ENCODE results near the gene WDFY4. TPM values are rescaled to one million over a fixed set of nuclear protein-coding genes. Genes with fewer than 3 reads are reported as not detected.

Gene WDFY4
- total RNA-seq, 1 donor from 2014 or later, result 4.3 TPM

DNA sequence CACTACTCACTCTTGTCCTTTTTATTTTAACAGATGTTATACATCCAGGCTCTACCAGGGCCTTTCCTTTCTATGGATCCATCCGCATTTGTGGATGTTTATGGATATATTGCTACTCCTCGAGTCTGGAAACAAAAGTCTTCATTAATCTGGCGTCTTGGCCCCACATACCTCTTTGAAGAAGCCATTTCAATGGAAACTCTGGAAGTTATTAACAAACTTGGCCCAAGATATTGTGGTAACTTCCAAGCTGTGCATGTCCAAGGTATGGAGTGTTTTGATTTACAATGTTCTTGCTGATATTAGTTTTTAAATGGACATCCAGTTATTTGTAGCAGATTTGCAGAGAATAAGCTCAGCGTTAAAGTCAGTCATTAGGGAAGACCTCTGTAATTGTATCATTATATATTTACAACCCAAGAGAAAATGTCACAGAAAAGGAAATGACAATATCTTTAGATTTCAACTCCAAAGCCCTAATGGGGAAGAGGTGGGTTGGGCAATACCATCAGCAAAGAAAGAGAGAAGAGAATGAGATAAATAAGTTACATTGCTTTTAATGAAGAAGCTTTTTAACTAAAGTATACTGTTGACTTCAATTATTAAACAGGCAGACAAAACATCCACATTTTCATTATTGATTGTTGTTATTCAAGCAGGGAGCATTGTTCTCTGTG lies 102.1 kb downstream of the WDFY4 start:
- peaks cover 54% of the 10 kb centered on the region for H3K27me3 Mint-ChIP-seq (ENCODE audit: low read depth)
- no peaks in the 10 kb centered on the region for H3K4me1 Mint-ChIP-seq
- H3K9me3 Mint-ChIP-seq, result peaks cover 14% of the 10 kb centered on the region
- H3K4me3 Mint-ChIP-seq, result no peak overlapping the region
- H3K27ac Mint-ChIP-seq, result no peak overlapping the region
- no peak for DNase-seq (ENCODE audit: low spot score in 2 of 2, unreplicated experiment in 2 of 2)
- TF ChIP-seq, protein P1, sequence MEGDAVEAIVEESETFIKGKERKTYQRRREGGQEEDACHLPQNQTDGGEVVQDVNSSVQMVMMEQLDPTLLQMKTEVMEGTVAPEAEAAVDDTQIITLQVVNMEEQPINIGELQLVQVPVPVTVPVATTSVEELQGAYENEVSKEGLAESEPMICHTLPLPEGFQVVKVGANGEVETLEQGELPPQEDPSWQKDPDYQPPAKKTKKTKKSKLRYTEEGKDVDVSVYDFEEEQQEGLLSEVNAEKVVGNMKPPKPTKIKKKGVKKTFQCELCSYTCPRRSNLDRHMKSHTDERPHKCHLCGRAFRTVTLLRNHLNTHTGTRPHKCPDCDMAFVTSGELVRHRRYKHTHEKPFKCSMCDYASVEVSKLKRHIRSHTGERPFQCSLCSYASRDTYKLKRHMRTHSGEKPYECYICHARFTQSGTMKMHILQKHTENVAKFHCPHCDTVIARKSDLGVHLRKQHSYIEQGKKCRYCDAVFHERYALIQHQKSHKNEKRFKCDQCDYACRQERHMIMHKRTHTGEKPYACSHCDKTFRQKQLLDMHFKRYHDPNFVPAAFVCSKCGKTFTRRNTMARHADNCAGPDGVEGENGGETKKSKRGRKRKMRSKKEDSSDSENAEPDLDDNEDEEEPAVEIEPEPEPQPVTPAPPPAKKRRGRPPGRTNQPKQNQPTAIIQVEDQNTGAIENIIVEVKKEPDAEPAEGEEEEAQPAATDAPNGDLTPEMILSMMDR (IDR thresholded peaks at IDR 0.05; ENCODE audit: unreplicated experiment), result no peak
- H3K36me3 Mint-ChIP-seq, result no peaks in the 10 kb centered on the region

DNA sequence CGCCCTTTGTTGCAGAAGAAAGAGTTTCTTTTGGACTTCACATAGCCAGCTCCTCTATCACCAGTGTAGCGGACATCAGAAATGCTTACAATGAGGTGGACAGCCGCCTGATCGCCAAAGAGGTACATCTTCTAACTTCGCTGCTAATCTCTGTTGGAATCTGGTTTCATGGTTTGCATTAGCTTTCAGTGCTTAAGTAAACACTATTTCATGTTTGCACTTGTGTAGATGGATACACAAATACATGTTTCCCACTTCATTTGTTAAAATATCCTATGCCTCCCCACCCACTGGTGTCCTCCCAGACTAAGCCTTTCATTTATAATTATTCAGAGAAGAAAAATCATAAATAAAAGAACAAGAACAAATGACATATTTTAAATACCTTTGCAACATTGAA lies 103.9 kb downstream of the WDFY4 start:
- peaks cover 14% of the 10 kb centered on the region for H3K9me3 Mint-ChIP-seq
- no peak overlapping the region for H3K27ac Mint-ChIP-seq
- H3K27me3 Mint-ChIP-seq (ENCODE audit: low read depth), result peaks cover 51% of the 10 kb centered on the region
- no peaks in the 10 kb centered on the region for H3K4me1 Mint-ChIP-seq
- no peak for DNase-seq (ENCODE audit: low spot score in 2 of 2, unreplicated experiment in 2 of 2)
- no peak overlapping the region for H3K4me3 Mint-ChIP-seq
- TF ChIP-seq, protein P1 (IDR thresholded peaks at IDR 0.05; ENCODE audit: unreplicated experiment), result no peak
- H3K36me3 Mint-ChIP-seq, result no peaks in the 10 kb centered on the region

DNA sequence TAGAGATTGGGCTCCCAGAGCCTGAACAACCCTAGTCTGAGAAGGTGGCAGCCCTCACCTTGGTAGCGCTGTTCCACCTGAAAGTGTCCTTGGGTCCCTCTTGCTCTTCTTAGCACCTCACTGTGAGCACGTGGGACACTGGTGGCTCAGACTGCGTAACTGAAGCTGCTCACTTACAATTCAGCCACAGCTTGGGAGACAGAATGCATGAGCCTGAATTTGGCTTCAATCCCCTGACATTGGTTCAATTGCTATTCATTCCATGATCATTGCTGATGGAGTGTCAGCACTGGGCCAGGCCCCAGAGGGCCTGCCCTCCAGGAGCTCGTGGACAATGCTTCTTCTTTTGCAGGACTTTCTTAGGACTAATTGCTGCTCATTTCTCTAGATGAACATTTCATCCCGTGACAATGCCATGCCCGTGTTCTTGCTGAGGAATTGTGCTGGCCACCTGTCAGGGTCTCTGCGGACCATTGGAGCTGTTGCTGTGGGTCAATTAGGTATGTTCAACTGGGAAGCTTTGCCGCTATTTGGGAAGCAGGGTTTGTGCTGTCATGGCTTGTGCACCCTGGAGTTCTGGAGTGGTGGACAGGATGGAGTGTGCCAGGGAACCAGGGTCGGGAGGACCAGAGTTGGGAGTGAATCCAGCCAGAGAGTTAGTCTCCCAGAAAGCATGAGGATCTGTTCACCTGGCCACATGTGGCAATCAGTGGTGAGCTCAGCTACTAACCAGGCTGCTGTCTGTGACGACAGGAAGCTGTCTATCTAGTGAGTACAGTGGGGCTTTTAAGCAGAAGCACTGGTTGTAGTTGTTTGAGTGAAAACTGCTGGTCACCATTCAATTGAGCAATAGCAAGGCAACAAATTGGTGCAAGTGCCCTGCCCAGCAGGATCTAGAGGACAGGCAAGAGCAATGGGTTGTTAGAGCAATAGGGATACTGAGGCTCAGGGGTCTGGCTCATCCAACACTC lies 105.1 kb downstream of the WDFY4 start:
- TF ChIP-seq, protein P1 (IDR thresholded peaks at IDR 0.05; ENCODE audit: unreplicated experiment), result no peak
- no peak overlapping the region for H3K4me3 Mint-ChIP-seq
- peaks cover 48% of the 10 kb centered on the region for H3K27me3 Mint-ChIP-seq (ENCODE audit: low read depth)
- H3K4me1 Mint-ChIP-seq, result no peaks in the 10 kb centered on the region
- no peak overlapping the region for H3K27ac Mint-ChIP-seq
- DNase-seq (ENCODE audit: low spot score in 2 of 2, unreplicated experiment in 2 of 2), result no peak
- peaks cover 14% of the 10 kb centered on the region for H3K9me3 Mint-ChIP-seq
- no peaks in the 10 kb centered on the region for H3K36me3 Mint-ChIP-seq

DNA sequence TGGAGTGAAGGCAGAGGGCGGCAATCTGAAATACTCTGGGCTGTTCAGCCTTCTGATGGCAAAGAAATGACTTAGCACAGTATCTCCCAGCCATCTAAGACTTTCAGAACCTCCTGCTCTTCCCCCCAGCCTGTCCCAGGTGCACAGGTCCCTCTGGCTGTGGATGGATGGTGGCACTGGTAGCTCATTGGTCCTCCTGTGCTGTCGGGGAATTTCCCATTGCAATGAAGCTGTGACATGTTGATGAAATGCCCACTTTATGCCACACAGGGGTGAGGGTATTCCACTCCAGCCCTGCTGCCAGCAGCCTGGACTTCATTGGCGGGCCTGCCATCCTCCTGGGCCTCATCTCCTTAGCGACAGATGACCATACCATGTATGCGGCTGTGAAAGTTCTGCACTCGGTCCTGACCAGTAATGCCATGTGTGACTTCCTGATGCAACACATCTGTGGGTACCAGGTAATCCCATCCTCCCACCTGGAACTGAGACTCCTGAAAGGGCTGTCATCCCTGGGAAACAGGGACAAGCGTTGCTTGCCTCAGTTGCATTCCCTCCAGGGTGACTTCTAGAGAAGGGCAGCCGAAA lies 105.9 kb downstream of the WDFY4 start:
- H3K36me3 Mint-ChIP-seq, result no peaks in the 10 kb centered on the region
- DNase-seq (ENCODE audit: low spot score in 2 of 2, unreplicated experiment in 2 of 2), result no peak
- TF ChIP-seq, protein P1 (IDR thresholded peaks at IDR 0.05; ENCODE audit: unreplicated experiment), result no peak
- H3K27me3 Mint-ChIP-seq (ENCODE audit: low read depth), result peaks cover 48% of the 10 kb centered on the region
- H3K4me3 Mint-ChIP-seq, result no peak overlapping the region
- H3K27ac Mint-ChIP-seq, result no peak overlapping the region
- H3K4me1 Mint-ChIP-seq, result no peaks in the 10 kb centered on the region
- peaks cover 10% of the 10 kb centered on the region for H3K9me3 Mint-ChIP-seq

DNA sequence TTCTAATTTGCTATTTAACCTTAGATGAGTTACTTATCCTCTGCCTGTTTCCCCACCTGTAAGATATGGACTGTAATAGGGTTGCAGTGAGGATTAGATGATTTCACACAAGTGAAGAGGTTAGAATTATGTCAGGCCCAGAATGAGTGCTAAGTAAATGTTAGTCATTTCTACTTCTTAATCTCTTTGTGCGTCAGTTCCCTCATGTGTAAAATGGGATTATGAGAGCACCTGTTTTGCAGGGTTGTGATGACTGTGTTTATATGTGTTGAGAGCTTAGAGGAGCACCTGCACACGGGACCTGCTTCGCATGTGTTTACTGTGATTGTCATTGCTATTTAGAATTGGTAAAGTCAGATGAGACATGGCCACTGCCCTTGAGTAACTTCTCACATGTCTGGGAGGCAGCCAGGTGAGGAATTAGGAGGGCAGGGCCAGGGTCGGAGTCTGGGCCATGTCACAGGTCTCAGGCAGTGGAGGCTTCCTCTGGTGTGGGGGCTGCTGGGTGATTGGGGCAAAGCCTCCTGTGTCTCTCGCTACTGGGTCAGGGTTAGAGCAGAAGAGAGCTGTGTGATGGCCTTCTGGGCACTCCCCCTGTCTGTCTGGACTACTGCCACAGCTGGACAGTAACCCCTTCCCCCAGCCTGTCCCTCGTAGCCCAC lies 106.7 kb downstream of the WDFY4 start:
- Mint-ChIP-seq H3K36me3 (no peaks in the 10 kb centered on the region), H3K27me3 (ENCODE audit: low read depth) (peaks cover 45% of the 10 kb centered on the region), H3K4me1 (no peaks in the 10 kb centered on the region), H3K4me3 (no peak overlapping the region), H3K27ac (no peak overlapping the region), H3K9me3 (peaks cover 4% of the 10 kb centered on the region)
- TF ChIP-seq, protein P1 (IDR thresholded peaks at IDR 0.05; ENCODE audit: unreplicated experiment), result no peak
- DNase-seq (ENCODE audit: low spot score in 2 of 2, unreplicated experiment in 2 of 2), result no peak

Data from mesothelial cell of epicardium (in vitro differentiated cells).